Progenitor cell of endocrine pancreas (in vitro differentiated cells): ENCODE data around the gene RPP25. TPM values are rescaled to one million over a fixed set of nuclear protein-coding genes. Genes with fewer than 3 reads are reported as not detected.

Experiments used
- DNase-seq: peaks from one replicate; pipeline ENCODE4 v3.0.0; 2021; ENCODE audit warnings: low spot score; ENCODE audit not compliant: unreplicated experiment
- H3K27ac Mint-ChIP-seq: 2 replicates; pipeline ENCODE4 v1.8.0; 2021; ENCODE audit warnings: mild to moderate bottlenecking, moderate library complexity, mixed read lengths
- H3K27me3 Mint-ChIP-seq: 2 replicates; pipeline ENCODE4 v1.8.0; 2021; ENCODE audit warnings: mixed read lengths
- H3K36me3 Mint-ChIP-seq: 2 replicates; pipeline ENCODE4 v1.8.0; 2022; ENCODE audit warnings: mixed read lengths; ENCODE audit not compliant: insufficient read depth
- H3K4me1 Mint-ChIP-seq: 2 replicates; pipeline ENCODE4 v1.8.0; 2021; ENCODE audit warnings: low read depth, mixed read lengths
- H3K4me3 Mint-ChIP-seq: 2 replicates; pipeline ENCODE4 v1.8.0; 2021; ENCODE audit warnings: low read depth, mild to moderate bottlenecking, moderate library complexity, mixed read lengths
- H3K9me3 Mint-ChIP-seq: 2 replicates; pipeline ENCODE4 v1.8.0; 2021; ENCODE audit warnings: low read depth, mixed read lengths
- CTCF ChIP-seq: fragments of 200-600 bp; sonication (generic); IDR thresholded peaks from one replicate; pipeline ENCODE4 v1.5.0; 2021; ENCODE audit warnings: antibody characterized with exemption, mild to moderate bottlenecking; ENCODE audit not compliant: unreplicated experiment
- total RNA-seq: library from RNA; stranded (reverse); gene quantifications from 2 replicates; pipeline ENCODE4 v1.2.1, GENCODE V29; 2021

Gene RPP25
- total RNA-seq, 1 donor from 2014 or later: 0.74 TPM

DNA sequence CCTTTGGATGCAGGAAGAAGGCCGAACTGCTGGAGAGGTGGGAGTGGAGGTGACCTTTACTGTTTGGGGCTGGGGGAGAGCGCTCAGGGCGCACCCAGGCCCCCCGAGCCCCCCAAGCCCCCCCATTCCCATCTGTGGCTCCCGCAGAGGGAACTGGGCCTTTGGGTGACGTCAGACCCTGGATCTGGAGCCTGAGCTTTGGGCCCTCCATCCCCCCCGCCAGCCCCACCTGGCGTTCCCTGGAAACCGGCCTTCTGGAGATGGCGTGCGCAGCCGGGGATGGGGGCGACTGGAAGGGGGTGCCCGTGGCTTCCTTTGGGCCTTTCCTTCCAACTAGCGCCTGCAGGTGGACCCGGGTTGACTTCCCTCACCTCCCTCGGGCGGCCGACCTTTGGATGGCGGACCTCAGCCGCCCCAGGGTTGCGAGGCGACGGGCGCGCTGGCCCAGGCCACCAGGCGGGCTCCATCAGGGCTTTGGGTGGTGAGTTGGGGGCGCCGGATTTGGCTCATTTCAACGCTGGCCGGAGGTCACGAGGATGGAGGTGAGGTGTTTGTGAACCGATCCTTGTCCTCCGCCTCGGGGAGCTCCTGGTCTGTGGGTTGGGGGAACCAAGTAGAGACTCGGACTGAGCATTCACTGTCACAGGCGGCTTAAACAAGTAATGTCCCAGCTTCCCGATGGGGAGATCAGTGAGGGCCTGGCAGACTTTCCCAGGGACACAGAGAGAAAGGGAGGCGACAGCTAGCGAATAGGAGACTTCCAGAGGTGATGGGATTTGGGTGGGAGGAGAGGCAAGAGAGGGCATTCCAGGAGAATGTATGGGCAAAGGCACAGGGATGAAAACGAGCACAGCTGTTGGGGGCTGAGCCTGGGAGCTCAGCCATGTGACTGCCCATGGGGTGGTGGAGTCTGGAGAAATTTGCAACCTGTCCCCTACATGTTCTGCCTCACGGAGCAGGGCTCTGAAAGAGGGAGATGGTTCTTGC lies 39.5 kb upstream of the RPP25 start:
- peaks cover 7% of the 10 kb centered on the region for H3K27me3 Mint-ChIP-seq
- peaks cover 9% of the 10 kb centered on the region for H3K4me1 Mint-ChIP-seq

GRCh38 chr15:74995182-74995778 lies 38.7 kb upstream of the RPP25 start, which contains the start of gene SCAMP5:
TSS of gene SCAMP5 (plus strand) at chr15:74995563. CDS start at chr15:75011840, 16,277 bp downstream.
- peaks cover 9% of the 10 kb centered on the region for H3K4me1 Mint-ChIP-seq
- TF ChIP-seq CTCF: no peak
- H3K4me3 Mint-ChIP-seq: peak within 1 kb of the TSS; percentile 81
- H3K27me3 Mint-ChIP-seq: peaks cover 15% of the 10 kb centered on the region
- H3K36me3 Mint-ChIP-seq: peaks cover 7% of the 10 kb centered on the region
- H3K27ac Mint-ChIP-seq: peak within 1 kb of the TSS; percentile 90
- no peaks in the 10 kb centered on the region for H3K9me3 Mint-ChIP-seq
- DNase-seq: peak; percentile 97

More for the DNA sequence above, 39.5 kb upstream of the RPP25 start:
- H3K9me3 Mint-ChIP-seq: no peaks in the 10 kb centered on the region
- peak overlapping the region; percentile 76 for H3K27ac Mint-ChIP-seq
- H3K4me3 Mint-ChIP-seq: peak overlapping the region; percentile 81
- peaks cover 7% of the 10 kb centered on the region for H3K36me3 Mint-ChIP-seq
- TF ChIP-seq CTCF: peak; percentile 16
- DNase-seq: peak; percentile 40

GRCh38 chr15:74994685-74995084 lies 38.1 kb upstream of the RPP25 start:
- peak overlapping the region; percentile 90 for H3K27ac Mint-ChIP-seq
- H3K4me3 Mint-ChIP-seq: peak overlapping the region; percentile 64
- no peaks in the 10 kb centered on the region for H3K9me3 Mint-ChIP-seq
- no peak for DNase-seq
- peaks cover 8% of the 10 kb centered on the region for H3K4me1 Mint-ChIP-seq
- TF ChIP-seq CTCF: no peak
- H3K27me3 Mint-ChIP-seq: peaks cover 17% of the 10 kb centered on the region
- peaks cover 7% of the 10 kb centered on the region for H3K36me3 Mint-ChIP-seq

- DNase-seq: no peak
- H3K27me3 Mint-ChIP-seq: peaks cover 22% of the 10 kb centered on the region
- TF ChIP-seq CTCF: no peak
- no peak overlapping the region for H3K4me3 Mint-ChIP-seq
- no peaks in the 10 kb centered on the region for H3K9me3 Mint-ChIP-seq
- peaks cover 7% of the 10 kb centered on the region for H3K36me3 Mint-ChIP-seq
- peaks cover 8% of the 10 kb centered on the region for H3K4me1 Mint-ChIP-seq
- H3K27ac Mint-ChIP-seq: no peak overlapping the region
These were observed 37.7 kb upstream of the RPP25 start for GRCh38 chr15:74994236-74994635.

DNA sequence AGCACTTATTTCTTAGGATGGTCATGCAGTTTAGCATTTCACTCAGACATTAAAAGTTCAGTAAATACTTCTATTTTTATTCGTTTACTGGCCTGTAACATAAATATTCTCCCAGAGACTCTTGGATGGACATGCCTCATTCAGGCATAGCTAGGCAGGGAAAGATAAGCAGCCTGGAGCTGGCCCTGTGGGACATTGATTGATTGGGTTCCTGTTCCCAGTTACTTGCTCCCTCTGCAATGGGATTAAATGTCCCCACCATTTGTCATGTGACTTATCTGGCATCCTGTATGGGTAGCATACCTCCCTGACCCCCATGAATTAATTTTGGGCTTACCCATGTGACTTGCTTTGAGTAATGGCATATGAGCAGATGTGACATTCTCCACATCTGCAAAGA lies 36.0 kb upstream of the RPP25 start:
- DNase-seq: no peak
- no peak for TF ChIP-seq CTCF
- Mint-ChIP-seq H3K36me3 (peaks cover 4% of the 10 kb centered on the region), H3K27me3 (peaks cover 25% of the 10 kb centered on the region), H3K4me3 (no peak overlapping the region), H3K4me1 (peaks cover 6% of the 10 kb centered on the region), H3K27ac (no peak overlapping the region), H3K9me3 (no peaks in the 10 kb centered on the region)
